GM11168 (cell line): Measurements from ENCODE around the gene DTNBP1.

Experiments used
- in situ Hi-C: fragments of 300-500 bp; cut with MboI; formaldehyde crosslinking; loops from one replicate; pipeline ENCODE4 v1.12.0; 2022; ENCODE audit warnings: low sequenced_read_pairs; ENCODE audit not compliant: unreplicated experiment

The DTNBP1 gene

DNA sequence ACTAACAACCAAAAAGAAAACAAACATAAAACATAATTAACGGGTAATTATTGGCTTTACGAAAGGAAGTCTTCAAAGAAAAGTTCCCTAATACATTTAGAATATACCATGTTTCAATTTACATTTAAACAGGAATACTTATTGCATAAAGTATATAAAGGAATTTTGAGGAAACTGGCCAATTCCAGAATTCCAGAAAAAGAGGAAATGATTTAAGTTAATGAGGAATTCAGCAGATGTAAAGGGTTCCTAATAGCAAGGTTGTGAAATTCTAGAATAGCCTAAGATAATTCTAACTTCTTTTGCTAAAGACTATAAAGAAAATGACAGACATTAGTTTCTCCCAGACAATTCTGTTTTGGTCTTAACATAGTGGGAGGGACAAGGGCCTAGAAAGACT lies 35.0 kb downstream of the DTNBP1 start:
- in situ Hi-C loops: no loop called here

DNA sequence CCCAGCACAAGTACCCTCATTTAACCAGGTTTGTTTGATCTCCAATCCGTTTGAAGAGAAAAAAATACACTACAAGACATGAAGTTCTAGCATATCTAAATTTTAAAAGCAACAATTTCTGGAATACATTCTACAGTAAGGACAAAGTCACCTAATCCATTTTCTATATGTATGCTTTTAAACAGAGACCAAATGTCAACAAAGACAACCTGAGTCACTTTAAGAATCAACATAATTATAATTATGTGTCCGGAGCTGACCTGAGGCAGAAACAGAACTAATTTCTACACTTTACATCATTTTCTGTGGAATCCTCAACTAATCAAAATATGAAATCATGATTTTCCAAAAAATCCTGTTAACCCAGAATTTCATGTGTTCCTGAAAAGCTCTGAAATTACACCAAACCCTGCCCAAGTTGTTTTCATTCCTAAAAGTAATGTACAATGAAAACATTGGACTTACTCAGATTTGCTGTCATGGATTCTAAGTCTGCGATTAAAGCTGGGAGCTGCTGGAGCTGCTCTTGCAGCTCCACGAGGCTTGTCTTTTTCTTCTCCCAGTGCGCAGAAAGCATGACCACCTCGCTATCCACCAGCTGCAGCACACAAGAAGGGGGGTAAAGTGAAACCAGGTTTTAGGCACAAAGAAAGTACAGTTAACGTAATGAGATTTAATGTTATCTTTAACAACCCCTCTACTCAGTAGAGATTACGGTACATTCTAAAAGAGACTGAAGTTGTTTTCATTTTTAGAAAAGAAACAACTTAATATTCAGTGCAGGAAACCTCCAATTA lies 35.8 kb downstream of the DTNBP1 start:
- in situ Hi-C loops: no loop called here

DNA sequence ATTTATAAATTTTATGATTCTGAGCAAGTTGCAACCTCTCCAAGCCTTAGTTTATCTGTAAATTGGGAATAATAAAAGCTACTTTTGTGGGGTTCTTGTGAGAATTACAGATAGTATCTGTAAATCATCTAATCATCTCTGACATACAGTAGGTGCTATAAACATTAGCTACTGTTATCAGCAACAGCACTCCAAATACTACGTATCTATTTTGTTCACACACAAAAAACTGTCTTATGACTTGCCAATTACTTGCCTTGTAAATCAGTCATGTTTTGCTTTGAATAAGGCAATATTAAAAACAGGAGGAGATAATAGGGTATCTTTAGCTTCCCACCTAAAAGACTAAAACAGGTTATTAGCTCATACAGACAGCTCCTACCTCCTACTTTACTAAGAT lies 36.7 kb downstream of the DTNBP1 start:
- in situ Hi-C loops: no loop called here

DNA sequence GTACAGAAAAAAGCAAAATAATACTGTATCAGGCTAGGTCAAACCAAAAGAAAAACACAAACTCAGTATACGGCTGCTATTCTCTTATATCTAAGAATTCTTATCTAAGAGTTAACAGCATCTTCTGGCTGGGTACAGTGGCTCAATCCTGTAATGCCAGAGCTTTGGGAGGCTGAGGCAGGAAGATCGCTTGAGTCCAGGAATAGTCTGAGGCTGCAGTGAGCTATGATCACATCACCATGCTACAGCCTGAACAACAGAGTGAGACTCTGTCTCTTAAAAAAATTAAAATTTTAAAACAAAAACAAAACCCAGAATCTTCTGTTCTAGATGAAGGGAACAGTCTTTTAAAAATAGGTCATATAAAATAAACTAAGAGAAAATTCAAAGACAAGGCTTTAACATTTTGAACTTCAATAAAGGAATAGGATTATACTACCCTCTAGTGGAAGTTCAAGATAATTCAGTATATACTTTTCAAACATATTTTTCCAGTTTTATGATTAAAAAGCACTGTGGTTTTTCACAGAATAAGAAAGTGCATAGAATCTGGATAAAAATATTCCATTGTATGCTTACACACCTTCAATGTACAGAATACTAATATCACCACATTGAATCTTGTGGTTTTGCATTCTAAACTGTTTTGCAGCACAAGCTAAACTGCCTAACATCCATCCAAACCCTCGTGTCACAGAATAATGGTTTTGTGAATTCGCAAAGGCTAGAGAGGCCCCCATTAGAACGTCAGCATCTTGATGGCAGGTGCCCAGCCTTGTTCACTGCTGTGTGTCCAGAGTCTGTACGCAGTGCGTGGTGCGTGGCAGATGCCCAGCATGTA lies 39.3 kb downstream of the DTNBP1 start:
- in situ Hi-C loops: no loop called here

- in situ Hi-C loops: no loop called here
Measured at GRCh38 chr6:15622045-15622740, 40.6 kb downstream of the DTNBP1 start.

DNA sequence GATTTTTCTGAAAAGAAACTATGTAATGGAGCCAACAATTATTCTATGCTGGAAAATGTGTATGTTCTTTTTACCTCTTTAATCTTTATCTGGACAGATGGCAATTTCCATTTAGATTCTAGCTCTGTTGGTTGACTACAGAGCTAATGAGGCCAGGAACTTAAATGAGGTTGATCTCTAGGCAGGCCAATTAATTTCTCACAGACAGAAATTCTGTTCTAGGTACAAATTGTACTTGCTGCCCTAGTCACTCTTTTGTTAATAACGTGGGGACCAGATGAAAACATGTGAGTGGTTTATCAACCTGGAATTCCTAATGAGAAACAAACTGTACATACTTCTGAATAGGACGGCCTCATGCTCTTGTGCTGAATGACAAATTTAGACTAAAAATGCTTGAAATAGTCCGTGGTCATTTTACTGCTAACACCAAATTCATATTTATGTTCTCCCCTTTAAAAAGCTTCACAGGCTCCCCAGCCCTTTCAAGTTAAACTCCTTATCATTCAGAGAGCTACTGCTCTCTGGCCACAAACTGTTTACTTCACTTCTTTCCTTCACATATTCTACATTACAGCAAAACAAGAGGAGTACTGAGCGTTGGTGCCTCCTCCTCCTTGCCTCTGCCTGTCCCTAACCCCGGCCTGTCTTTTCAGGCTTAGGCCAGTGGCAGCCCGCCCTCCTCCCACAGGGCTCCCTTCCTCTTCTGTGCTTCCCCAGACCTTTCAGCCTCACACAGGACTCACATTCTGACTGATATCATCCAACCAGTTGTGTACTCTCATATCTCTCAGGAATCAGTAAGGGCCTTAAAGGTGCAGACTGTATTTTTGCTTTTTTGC lies 41.4 kb downstream of the DTNBP1 start:
- in situ Hi-C loops: no loop called here

DNA sequence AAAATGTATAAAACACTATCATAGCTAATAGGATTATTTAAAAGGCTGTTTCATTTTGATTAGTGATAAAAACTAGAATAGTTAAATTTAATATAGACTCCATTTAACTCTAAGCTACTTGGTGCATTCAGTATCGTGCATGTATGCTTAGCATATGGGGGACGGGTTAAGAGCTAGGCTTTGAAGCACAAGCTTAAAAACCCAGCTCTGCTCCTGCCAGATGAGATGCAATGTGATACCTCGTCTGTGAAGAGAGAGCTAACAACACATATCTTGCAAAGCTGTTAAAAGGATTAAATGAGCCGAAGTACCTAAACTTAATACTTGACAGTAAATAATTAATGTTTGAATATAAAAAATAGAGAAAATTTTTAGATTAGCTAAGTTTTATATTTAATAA lies 42.2 kb downstream of the DTNBP1 start:
- in situ Hi-C loops: no loop called here

GRCh38 chr6:15619330-15619729 lies 43.5 kb downstream of the DTNBP1 start:
- in situ Hi-C loops: no loop called here

- in situ Hi-C loops: no loop called here
Measured at GRCh38 chr6:15618685-15619084, 44.1 kb downstream of the DTNBP1 start.

- in situ Hi-C loops: no loop called here
Measured at GRCh38 chr6:15616261-15616660, 46.6 kb downstream of the DTNBP1 start.

DNA sequence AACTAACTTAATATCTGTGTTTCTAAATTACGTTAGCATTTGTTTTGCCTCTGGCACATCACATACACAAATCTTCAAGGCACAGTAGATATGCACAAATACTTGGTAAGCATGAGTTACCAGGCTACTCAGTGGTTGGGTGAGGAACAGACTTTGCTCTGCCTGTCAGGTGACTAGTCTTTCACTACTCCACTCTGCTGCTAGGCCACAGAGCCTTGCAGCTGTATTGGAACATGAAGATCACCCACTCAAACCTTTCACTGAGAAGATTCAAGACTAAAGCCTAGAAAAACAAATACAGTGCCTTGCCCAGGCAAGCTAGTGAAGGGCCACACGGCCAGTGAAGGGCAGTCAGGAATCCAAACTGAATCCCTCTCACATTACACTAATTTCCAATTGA lies 47.0 kb downstream of the DTNBP1 start:
- in situ Hi-C loops: no loop called here

- in situ Hi-C loops: no loop called here
Measured at GRCh38 chr6:15614277-15614676, 48.6 kb downstream of the DTNBP1 start.

DNA sequence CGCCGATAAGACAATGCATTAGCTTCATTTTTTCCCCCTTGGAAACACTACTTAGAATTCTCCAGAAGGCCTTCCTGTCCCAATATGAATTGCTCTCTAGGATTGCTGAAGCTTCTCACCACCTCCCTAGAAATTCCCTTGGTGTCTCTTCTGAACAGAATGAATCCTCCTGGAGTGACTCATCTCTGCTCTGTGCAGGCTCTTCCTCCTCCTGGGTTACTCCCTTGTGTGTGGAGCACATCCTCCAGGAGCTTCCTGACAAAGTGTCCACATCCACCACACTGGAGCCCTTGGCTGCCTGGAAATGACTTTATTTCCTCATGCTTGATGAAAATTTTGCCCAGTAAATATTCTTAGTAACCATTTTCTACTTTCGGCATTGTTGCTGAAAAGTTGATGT lies 54.4 kb downstream of the DTNBP1 start:
- in situ Hi-C loops: no loop called here

- in situ Hi-C loops: no loop called here
Measured at GRCh38 chr6:15607603-15608002, 55.2 kb downstream of the DTNBP1 start.

- in situ Hi-C loops: no loop called here
Measured at GRCh38 chr6:15606347-15606746, 56.5 kb downstream of the DTNBP1 start.

- in situ Hi-C loops: no loop called here
Measured at GRCh38 chr6:15604843-15605242, 58.0 kb downstream of the DTNBP1 start.

- in situ Hi-C loops: no loop called here
Measured at GRCh38 chr6:15602154-15602553, 60.7 kb downstream of the DTNBP1 start.

- in situ Hi-C loops: no loop called here
Measured at GRCh38 chr6:15598273-15598798, 64.5 kb downstream of the DTNBP1 start.

GRCh38 chr6:15596186-15596896 lies 66.5 kb downstream of the DTNBP1 start:
- in situ Hi-C loops: no loop called here
